ENCODE data around the gene ARHGEF4. TPM values are rescaled to one million over a fixed set of nuclear protein-coding genes. Genes with fewer than 3 reads are reported as not detected.

ARHGEF4 gene
- total RNA-seq, 1 experiment from 2014 or later = 21.8 TPM

GRCh38 chr2:130882111-130882690 lies 45.5 kb downstream of the ARHGEF4 start:
- TF ChIP-seq ZNF671 (CRISPR knock-in tag; IDR thresholded peaks at IDR 0.05) (no peak), NR2C2 (CRISPR knock-in tag; IDR thresholded peaks at IDR 0.05) (no peak), PRRX2 (CRISPR knock-in tag; IDR thresholded peaks at IDR 0.05) (no peak), ATF6 (CRISPR knock-in tag; IDR thresholded peaks at IDR 0.05) (no peak), SMAD3 (CRISPR knock-in tag; IDR thresholded peaks at IDR 0.05; ENCODE audit: borderline replicate concordance) (no peak), ZBTB43 (CRISPR knock-in tag; IDR thresholded peaks at IDR 0.05) (no peak), ZNF396 (CRISPR knock-in tag; IDR thresholded peaks at IDR 0.05; ENCODE audit: borderline replicate concordance) (no peak), CREB1 (CRISPR knock-in tag; IDR thresholded peaks at IDR 0.05) (no peak), GTF2I (CRISPR knock-in tag; conservative IDR thresholded peaks at IDR 0.05) (no peak), FOXJ3 (CRISPR knock-in tag; IDR thresholded peaks at IDR 0.05; ENCODE audit: borderline replicate concordance) (no peak), ZNF219 (CRISPR knock-in tag; IDR thresholded peaks at IDR 0.05; ENCODE audit: borderline replicate concordance) (no peak), CDX4 (CRISPR knock-in tag; IDR thresholded peaks at IDR 0.05; ENCODE audit: borderline replicate concordance) (no peak), TP53 (CRISPR knock-in tag; IDR thresholded peaks at IDR 0.05) (no peak), RORB (CRISPR knock-in tag; IDR thresholded peaks at IDR 0.05) (no peak), SOX15 (CRISPR knock-in tag; IDR thresholded peaks at IDR 0.05) (no peak), HMGA2 (CRISPR knock-in tag; IDR thresholded peaks at IDR 0.05) (no peak), MYBL2 (CRISPR knock-in tag; IDR thresholded peaks at IDR 0.05) (no peak), JUN (CRISPR knock-in tag; IDR thresholded peaks at IDR 0.05) (no peak)

GRCh38 chr2:130882991-130883390 lies 46.3 kb downstream of the ARHGEF4 start:
- ChIA-PET POLR2A (no interaction called here), CTCF (interaction anchor here (1.2 to 2.0 kb wide), 2 partner anchors 9 to 14 kb away, joined by 3 to 7 read pairs; no protein-coding TSS in a partner anchor)
- Mint-ChIP-seq H3K9me3 (peaks cover 7% of the 10 kb centered on the region), H3K4me1 (no peaks in the 10 kb centered on the region), H3K27ac (no peak overlapping the region), H3K27me3 (ENCODE audit: low read depth) (no peaks in the 10 kb centered on the region), H3K4me3 (no peak overlapping the region), H3K36me3 (no peaks in the 10 kb centered on the region)
- ATAC-seq = no peak
- TF ChIP-seq TCF7 (CRISPR knock-in tag; IDR thresholded peaks at IDR 0.05; ENCODE audit: low read depth) = no peak
- no peak for TF ChIP-seq MYBL2 (CRISPR knock-in tag; IDR thresholded peaks at IDR 0.05)
- TF ChIP-seq ZBTB43 (CRISPR knock-in tag; IDR thresholded peaks at IDR 0.05) = no peak
- TF ChIP-seq CBFB (CRISPR knock-in tag; IDR thresholded peaks at IDR 0.05; ENCODE audit: low read depth) = no peak
- no peak for TF ChIP-seq ZNF263 (CRISPR knock-in tag; IDR thresholded peaks at IDR 0.05; ENCODE audit: low read depth)
- TF ChIP-seq STAT6 (CRISPR knock-in tag; conservative IDR thresholded peaks at IDR 0.05; ENCODE audit: low read depth) = no peak
- no peak for DNase-seq (ENCODE audit: low spot score)

More at GRCh38 chr2:130882111-130882690, 45.5 kb downstream of the ARHGEF4 start:
- no peaks in the 10 kb centered on the region for H3K27me3 Mint-ChIP-seq (ENCODE audit: low read depth)
- no peak overlapping the region for H3K4me3 Mint-ChIP-seq
- ATAC-seq (no peak), DNase-seq (ENCODE audit: low spot score) (no peak)
- ChIA-PET CTCF (no interaction called here), POLR2A (no interaction called here)
- H3K27ac Mint-ChIP-seq = no peak overlapping the region
- H3K4me1 Mint-ChIP-seq = no peaks in the 10 kb centered on the region
- no peaks in the 10 kb centered on the region for H3K36me3 Mint-ChIP-seq
- H3K9me3 Mint-ChIP-seq = peaks cover 10% of the 10 kb centered on the region
